Measurements from ENCODE around the gene CRYGN. TPM values are rescaled to one million over a fixed set of nuclear protein-coding genes. Genes with fewer than 3 reads are reported as not detected.

The CRYGN gene
- total and polyA plus RNA-seq, 2 experiments from 2014 or later: 0.24 TPM; not detected in 1

DNA sequence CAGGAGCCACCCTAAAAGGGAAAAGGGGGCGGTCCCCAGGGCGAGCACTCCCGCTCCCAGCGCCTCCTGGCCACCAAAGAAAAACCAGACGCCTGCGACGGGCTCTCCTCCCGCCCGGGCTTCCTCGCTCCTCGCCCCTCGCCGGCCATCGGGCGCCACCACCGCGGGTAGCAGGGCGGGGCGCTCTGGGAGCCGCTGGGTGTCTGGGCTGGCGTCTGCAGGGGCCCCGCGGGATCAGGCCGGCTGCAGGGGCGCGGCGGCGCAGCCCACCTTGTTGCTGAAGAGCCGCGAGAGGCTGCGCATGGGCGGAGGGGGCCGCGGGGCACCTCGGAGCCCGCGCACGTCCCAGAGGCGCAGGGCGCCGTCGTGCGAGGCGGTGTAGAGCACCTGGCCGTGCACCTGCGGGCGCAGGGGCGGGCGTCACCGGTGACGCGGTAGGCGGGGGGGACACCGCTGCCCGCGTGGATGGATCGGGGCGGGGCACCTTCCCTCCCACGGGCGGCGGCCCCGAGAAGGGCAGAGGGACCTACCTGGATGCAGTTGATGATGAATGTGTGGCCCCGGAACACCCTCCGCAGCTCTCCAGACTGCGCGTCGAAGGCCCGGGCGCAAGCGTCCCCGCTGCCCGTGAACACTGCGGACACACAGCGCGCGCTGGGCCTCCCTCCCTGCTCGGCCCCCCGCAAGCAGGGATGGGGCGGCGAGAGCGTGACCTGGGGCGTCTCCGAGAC, 58.4 kb downstream of the CRYGN start:
- Histone ChIP-seq H2AFZ (no peak overlapping the region), H3K27ac (no peak overlapping the region), H3K4me2 (peak overlapping the region; percentile 73), H3K4me1 (ENCODE audit: insufficient read depth) (peaks cover 10% of the 10 kb centered on the region), H3K4me3 (no peak overlapping the region), H3K36me3 (replicated peaks; ENCODE audit: insufficient read depth, low read depth) (no peaks in the 10 kb centered on the region), H3K9me2 (replicated peaks; ENCODE audit: insufficient read depth) (no peaks in the 10 kb centered on the region), H3K79me2 (no peaks in the 10 kb centered on the region), H4K20me1 (ENCODE audit: insufficient read depth, poor library complexity, severe bottlenecking) (no peaks in the 10 kb centered on the region), H3K27me3 (peaks cover 31% of the 10 kb centered on the region), H3K9me3 (ENCODE audit: low read depth) (no peaks in the 10 kb centered on the region)
- 19% methylated on average over 61 of the region's 83 CpGs for WGBS (ENCODE audit: low lambda C conversion rate, missing lambda C conversion rate)
- DNase-seq (ENCODE audit: low spot score): no peak
- TF ChIP-seq, protein P1, sequence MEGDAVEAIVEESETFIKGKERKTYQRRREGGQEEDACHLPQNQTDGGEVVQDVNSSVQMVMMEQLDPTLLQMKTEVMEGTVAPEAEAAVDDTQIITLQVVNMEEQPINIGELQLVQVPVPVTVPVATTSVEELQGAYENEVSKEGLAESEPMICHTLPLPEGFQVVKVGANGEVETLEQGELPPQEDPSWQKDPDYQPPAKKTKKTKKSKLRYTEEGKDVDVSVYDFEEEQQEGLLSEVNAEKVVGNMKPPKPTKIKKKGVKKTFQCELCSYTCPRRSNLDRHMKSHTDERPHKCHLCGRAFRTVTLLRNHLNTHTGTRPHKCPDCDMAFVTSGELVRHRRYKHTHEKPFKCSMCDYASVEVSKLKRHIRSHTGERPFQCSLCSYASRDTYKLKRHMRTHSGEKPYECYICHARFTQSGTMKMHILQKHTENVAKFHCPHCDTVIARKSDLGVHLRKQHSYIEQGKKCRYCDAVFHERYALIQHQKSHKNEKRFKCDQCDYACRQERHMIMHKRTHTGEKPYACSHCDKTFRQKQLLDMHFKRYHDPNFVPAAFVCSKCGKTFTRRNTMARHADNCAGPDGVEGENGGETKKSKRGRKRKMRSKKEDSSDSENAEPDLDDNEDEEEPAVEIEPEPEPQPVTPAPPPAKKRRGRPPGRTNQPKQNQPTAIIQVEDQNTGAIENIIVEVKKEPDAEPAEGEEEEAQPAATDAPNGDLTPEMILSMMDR (IDR thresholded peaks at IDR 0.05; ENCODE audit: poor library complexity): no peak
- no peak for TF ChIP-seq EZH2 (IDR thresholded peaks at IDR 0.05; ENCODE audit: borderline replicate concordance)
- no peak for TF ChIP-seq EZH2phosphoT487 (IDR thresholded peaks at IDR 0.05; ENCODE audit: low read depth, severe bottlenecking, unreplicated experiment)

- Histone ChIP-seq H3K4me2 (peak overlapping the region; percentile 73), H2AFZ (no peak overlapping the region), H3K9me2 (replicated peaks; ENCODE audit: insufficient read depth) (no peaks in the 10 kb centered on the region), H3K27me3 (peaks cover 31% of the 10 kb centered on the region), H3K79me2 (no peaks in the 10 kb centered on the region), H3K9me3 (ENCODE audit: low read depth) (no peaks in the 10 kb centered on the region), H4K20me1 (ENCODE audit: insufficient read depth, poor library complexity, severe bottlenecking) (no peaks in the 10 kb centered on the region), H3K27ac (no peak overlapping the region), H3K36me3 (replicated peaks; ENCODE audit: insufficient read depth, low read depth) (no peaks in the 10 kb centered on the region), H3K4me1 (ENCODE audit: insufficient read depth) (peaks cover 10% of the 10 kb centered on the region), H3K4me3 (no peak overlapping the region)
- WGBS (ENCODE audit: low lambda C conversion rate, missing lambda C conversion rate): 59% methylated on average over 7 of the region's 7 CpGs
- DNase-seq (ENCODE audit: low spot score): no peak
- no peak for TF ChIP-seq EZH2 (IDR thresholded peaks at IDR 0.05; ENCODE audit: borderline replicate concordance)
Observed at GRCh38 chr7:151381098-151381347, 58.9 kb downstream of the CRYGN start.

DNA sequence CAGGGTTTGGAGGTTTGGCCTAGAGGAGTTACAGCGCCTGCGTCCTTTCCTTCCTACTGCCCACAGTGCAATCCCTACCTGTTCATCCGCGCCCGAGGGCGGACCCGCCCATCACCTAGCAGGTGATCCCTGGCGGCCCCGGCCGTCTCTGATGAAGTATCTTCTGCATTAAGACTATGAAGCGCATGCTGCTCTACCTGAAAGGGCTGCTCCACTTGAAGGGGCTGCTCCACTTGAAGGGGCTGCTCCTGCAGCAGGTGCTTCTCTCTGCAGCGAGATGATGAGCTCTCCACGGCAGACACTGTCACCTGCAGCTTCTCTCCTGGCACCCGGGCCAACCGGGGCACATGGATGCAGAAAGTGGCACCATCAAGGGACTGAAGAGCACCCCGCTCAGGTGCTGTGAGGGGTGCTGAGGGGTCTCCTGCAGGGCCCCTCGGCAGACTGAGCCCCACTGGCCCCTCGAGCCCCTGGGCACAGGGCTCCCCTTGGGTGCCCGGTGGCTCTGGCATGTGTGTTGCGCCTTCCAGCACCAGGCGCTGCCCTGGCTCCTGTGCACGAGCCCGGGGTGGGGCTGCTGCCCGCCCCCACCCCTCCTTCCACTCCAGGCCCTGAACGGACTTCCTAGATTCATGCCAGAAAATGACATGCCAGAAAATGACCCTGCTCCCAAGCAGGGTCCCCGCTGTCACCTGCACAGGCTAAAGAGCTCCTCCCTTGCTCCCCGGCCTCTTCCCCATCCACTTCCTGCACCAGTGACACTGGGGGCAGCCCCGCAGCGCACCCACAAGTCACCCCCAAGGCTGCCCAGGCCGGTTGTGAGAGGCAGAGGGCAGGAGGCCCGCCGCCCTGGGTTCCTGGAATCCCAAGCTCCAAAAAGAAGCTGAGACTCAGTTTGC, 59.5 kb downstream of the CRYGN start:
- Histone ChIP-seq H2AFZ (no peak overlapping the region), H3K9me2 (replicated peaks; ENCODE audit: insufficient read depth) (no peaks in the 10 kb centered on the region), H3K27me3 (peaks cover 31% of the 10 kb centered on the region), H3K4me1 (ENCODE audit: insufficient read depth) (peaks cover 10% of the 10 kb centered on the region), H3K4me2 (no peak overlapping the region), H3K9me3 (ENCODE audit: low read depth) (no peaks in the 10 kb centered on the region), H3K79me2 (no peaks in the 10 kb centered on the region), H4K20me1 (ENCODE audit: insufficient read depth, poor library complexity, severe bottlenecking) (no peaks in the 10 kb centered on the region), H3K4me3 (no peak overlapping the region), H3K36me3 (replicated peaks; ENCODE audit: insufficient read depth, low read depth) (no peaks in the 10 kb centered on the region), H3K27ac (no peak overlapping the region)
- TF ChIP-seq, protein P1 (IDR thresholded peaks at IDR 0.05; ENCODE audit: poor library complexity): no peak
- TF ChIP-seq EZH2phosphoT487 (IDR thresholded peaks at IDR 0.05; ENCODE audit: low read depth, severe bottlenecking, unreplicated experiment): no peak
- TF ChIP-seq EZH2 (IDR thresholded peaks at IDR 0.05; ENCODE audit: borderline replicate concordance): no peak
- DNase-seq (ENCODE audit: low spot score): no peak
- 94% methylated on average over 29 of the region's 32 CpGs for WGBS (ENCODE audit: low lambda C conversion rate, missing lambda C conversion rate)

Measured in hepatocyte (in vitro differentiated cells).